Skeletal muscle cell (primary cell): Measurements from ENCODE around the gene CAST.

Experiments used
- DNase-seq: peaks from one replicate; pipeline ENCODE4 v3.0.0-alpha.2; 2010; ENCODE audit warnings: low read depth
- H3K4me3 ChIP-seq: 2 replicates; pipeline ENCODE4 v1.5.1; 2011; ENCODE audit warnings: low read depth, mild to moderate bottlenecking, control low read depth, low read length, moderate library complexity

Gene CAST

DNA sequence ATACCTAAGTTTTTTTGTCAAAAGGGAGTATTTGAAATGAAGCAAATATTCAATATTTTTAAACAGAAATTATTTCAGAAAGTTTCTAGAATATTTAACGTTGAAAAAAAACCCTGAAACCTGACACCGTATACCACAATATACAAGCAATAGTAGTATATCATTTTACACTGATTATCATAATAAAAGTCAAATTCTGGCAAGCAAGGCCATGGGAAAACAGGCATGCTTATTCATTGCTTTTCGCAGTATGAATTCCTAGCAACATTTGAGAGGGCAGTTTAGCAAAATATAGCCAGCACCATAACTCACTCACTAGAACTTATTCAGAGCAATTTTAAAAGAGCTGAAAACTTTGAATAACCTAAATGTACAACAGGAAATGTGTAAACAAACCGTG is 99.4 kb downstream of the CAST start:
- no peak for DNase-seq
- no peak overlapping the region for H3K4me3 ChIP-seq

DNA sequence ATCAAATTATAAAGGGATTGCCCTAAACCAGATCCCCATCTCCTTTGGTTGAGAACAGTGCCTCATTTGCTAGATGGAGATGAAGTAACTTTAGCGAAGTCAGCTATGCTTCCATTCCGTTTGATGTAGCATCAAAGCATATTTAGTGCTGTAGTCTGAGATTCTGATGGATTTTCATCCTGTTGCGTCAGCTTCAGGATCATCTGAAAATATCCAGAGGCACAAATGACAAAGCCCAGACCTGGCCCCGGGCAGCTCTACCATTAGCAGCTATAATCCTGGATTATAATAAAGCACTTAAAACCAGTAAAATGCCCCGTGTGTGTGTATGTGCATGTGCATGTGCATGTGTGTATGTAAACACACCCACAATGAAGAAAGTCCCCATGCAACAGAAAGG is 100.8 kb downstream of the CAST start:
- DNase-seq = no peak
- H3K4me3 ChIP-seq = no peak overlapping the region

DNA sequence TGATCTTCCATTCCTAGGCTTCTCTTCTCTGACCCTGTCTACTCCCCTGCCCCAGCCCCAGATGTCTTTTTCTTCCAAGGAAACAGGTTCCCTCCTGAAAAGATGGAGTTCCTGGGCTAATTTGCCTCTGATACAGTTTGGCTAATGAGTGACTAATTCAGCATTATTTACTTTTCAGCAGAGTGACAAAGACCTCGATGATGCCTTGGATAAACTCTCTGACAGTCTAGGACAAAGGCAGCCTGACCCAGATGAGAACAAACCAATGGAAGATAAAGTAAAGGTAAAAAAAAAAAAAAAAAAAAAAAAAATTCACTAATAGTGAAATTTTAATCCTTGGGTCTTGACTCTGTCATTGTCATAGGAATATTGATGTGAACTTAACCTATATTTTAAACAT is 102.9 kb downstream of the CAST start:
- no peak overlapping the region for H3K4me3 ChIP-seq
- no peak for DNase-seq

DNA sequence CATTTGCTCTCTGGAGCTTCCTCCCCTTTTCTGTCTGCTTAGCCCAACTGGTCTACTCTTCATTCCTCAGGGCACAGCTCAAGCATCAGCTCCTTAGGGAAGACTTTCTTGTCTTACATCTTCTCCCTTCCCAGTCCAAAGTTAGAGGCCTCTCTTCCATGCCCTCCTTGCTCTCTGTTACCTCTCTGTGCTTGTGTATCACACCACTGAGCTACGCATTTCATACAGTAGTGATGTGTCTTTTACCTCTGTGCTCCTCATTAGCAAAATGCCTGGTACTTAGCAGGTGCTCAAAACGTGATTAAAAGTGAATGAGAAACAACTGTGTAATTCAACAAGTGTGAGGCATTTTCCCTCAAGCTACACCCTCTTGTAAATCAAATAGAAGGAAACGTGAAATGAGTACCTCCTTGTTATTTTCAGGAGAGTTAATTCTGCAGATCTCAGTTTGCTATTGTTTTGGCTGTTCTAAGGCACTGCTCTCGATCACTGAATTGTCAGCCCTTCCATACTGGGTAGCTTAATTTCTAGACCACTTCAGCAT is 106.6 kb downstream of the CAST start:
- H3K4me3 ChIP-seq = no peak overlapping the region
- no peak for DNase-seq

DNA sequence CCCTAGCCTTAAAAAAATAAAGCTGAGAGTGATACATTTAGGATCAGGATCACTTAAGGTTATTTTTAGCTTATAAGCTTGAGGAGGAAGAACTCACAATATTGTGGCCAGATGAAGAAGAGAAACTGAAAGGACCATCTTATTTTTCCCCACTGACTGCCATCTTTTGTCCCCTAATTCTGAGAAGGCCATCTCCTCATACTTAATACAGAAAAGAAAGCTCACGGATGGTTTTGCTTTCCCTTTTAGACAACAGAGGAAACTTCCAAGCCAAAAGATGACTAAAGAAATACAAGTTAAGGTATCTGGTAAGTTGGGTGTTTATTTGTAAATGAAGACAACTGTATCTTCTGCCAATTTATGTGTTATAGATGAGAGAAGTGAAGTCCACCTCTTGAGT is 109.2 kb downstream of the CAST start:
- H3K4me3 ChIP-seq = no peak overlapping the region
- DNase-seq = no peak

DNA sequence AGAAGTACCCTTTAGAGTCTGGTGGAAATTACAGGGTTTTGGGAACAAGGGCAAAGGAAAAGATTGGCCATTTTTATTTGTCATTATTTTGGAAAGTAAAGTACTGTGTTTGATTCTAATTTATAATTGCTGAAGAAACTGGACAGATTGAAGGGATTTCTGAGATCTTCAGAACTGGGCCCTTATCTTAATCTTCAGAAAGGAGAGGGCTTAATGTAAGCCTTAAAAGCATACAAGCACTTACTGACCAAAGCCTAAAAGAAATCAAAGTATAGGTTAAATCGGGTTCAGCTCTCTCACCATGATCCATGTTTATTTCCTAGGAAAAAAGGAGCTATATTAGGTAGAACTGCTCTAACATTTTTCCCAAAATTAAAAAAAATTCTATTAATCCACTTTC is 109.9 kb downstream of the CAST start:
- DNase-seq = no peak
- H3K4me3 ChIP-seq = no peak overlapping the region

DNA sequence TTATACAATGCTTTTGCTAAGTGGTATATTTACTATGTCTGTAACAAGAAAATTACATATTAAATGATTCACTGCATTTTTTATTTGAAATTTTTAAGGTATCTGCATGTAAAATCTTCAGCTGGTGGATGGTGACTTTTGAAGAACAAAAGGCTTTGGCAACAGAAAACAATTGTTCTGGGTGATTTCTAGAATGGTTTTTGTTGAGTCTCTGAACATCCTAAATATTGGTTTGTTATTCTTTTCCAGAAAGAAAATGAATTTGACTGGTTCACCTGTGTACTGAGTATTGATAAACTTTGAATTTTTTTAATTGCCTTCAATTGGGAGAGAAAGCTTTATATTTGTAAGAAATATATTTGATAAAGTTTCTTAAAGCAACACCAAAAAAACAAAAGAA is 110.4 kb downstream of the CAST start:
- DNase-seq = no peak

DNA sequence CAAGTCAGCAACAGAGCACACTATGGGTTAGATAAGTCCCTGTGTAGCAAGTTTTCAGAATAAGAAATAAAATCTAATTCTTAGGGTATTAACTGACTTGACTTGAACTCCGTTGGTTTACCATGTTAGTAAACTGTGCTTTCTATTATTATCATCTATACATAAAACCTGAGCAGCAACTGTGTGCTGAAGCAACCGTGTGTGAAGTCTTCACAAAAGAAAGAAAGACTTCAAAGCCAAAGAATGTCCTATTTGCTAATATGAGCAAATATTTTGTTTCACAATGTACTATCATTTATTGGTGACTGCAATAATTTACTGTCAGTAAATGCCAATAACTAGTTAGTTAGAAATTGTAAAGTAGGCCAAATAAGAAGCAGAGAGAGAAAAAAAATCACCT is 112.9 kb downstream of the CAST start:
- no peak overlapping the region for H3K4me3 ChIP-seq
- DNase-seq = no peak

More for the DNA sequence above, 110.4 kb downstream of the CAST start:
- no peak overlapping the region for H3K4me3 ChIP-seq

DNA sequence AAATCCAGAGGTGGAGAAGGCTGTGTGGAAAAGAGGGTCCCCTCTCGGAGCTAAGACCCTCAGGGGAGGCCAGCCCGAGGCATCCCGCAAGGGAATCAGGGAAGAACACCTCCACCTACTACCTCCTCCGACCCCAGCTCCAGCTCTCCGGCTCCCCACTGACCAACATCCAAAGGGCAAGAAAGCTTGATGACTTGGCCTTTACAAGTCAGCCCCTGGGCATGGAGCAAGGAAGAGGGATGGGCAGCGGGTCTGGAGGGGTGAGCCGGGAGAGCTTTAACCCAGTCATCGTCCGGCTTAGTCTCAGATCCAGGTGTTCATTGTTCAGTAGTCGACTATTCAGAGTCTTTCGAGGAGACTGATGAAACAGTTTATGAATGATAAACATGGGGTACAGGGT is 113.5 kb downstream of the CAST start:
- no peak overlapping the region for H3K4me3 ChIP-seq
- DNase-seq = no peak

DNA sequence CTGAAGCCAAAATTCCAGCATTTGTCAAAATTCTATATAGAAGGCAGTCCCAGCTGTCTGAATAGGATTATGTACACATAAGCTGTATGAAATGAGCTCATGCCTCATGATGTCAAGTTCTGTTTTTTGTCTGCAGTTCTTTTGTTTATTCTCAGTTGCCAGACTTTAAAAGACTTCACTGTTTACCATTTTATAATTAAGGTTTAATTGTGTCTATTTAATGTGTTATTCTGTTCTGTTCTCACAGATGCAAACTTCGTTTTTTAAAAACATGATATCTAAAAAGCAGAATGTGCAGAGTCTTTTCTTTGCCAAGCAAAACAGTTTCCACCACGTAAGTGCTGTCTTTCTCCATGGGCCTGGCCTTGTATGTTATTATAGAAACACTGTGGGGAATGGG is 114.4 kb downstream of the CAST start:
- DNase-seq = no peak
- no peak overlapping the region for H3K4me3 ChIP-seq

DNA sequence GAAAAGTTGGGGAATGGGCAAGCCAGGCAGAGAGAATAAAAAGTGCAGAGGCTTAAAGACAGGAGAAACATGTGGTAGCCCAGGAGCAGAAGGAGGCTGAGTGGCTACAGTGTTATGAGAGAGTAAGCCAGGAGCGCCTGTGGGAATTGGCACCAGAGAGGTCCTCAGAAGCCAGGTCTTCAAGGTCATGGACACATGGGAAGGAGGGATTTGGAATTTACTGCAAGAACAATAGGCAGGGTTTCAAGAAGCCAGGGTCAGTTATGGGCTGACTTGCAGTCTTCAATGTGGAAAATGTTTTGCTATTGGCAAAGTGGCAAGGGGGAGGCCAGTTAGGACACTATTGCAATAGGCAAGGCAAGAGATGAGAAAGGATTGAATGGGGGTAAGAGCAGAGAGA is 116.2 kb downstream of the CAST start:
- no peak overlapping the region for H3K4me3 ChIP-seq
- no peak for DNase-seq

DNA sequence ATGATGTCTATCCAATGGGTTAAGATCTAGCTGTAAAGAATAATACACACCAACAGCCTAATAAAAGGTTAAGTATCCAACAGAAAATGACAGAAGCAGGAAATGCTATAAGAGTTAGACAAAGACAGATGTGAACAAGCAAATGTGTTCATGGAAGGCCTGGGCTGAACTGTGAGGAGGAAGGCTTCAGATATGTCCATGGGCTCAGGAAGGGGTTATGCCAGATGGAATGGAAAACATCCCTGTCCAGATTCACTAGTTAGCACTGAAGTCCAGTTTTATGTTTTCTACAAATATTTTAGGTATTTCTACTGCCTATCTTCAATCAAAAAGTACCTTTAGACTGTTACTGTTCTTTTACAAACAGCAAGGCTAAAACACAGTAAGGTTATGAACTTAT is 118.5 kb downstream of the CAST start:
- no peak for DNase-seq
- no peak overlapping the region for H3K4me3 ChIP-seq

DNA sequence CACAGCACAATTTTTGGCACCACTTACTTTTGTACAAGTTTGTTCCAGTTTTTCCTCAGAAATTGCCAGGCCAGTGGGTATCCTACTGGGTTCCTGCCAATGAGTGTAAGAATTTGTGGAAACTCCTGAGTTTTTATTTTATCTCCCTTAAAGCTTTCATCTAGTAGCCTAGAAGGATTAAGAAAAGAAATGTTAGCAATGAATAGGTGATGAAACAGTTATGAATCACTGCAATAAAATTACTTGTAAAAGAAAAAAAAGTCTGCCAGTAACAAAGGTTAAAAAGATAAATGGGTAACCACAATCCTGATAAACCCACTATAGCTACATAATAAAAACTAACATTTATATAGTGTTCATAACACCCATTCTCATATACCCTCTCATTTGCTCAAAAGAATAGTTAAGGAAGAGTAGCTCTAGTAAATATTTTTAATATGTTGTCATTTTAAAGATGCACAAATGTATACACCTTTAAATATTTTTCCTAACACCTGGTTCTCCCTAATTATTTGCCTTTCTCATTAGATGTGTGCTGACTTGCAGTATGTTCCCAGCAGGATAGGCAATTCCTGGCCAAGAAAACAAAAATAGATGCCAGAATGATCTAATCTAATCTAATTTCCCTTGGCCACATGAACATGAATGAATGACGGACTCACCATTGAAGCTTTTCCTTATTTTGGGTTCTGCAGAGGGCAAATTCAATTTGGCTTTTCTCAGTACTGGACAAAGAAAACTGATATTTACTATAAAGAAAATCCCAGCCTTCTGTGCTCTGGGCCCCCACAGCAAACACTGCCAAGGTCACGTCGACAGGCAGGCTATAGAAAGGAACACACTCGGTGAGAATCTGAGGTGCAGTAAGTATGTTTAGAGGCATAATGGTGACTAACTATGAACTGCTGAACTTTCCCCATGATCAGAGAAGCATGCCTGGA is 119.1 kb downstream of the CAST start:
- peak; percentile 23 for DNase-seq
- no peak overlapping the region for H3K4me3 ChIP-seq

DNA sequence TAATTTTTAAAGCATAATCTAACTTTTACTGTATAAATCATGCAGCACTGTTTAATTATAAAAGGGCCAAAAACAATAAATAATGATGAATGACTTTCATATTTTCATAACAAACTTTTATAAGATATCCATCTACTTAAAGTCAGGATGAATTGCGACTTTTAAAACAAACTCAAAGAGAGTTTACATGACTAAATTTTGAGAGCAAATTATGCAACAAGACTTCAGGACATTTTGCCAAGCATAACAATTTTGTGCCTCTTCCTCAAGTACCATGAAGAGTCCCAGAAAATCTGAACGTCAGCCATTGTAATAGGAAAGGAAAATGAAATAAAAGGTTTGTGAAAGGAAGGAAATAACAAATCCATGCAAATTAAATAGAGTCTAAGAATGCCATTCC is 121.2 kb downstream of the CAST start:
- no peak for DNase-seq

DNA sequence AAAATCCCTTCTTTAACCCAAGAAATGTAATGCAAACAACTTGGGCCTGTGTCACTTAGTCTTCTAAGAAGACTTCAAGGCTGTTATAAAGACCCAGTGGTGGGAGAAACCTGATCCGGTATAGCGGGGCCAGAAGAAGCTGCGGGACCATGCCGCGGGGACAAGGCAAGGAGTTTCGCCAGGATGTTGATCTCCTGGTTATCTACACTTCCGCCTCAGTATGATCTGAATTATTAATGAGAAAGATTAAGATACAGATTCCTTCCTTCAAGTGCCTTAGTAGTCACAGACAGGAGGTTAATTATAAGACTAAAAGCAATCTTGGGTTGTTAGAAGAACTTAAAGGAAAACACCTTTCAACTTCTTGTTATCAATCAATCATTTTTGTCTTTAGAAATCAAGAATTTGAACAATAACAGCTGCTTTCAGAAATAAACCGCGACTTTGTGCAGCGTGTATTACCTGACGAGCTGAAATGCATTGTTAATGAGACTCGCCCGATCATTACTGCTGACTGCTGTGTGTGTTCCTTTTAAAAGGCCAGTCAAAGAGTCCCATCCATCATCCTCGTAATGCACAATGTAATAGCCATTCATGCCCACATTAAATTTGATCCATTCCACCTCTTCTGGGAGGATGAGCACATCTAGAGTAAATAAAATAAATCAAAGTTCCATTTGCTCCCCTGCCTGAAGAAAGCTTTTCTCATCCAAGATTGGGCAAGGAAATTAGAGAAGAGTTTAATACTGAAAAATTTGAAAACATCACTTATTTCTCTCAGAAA is 123.3 kb downstream of the CAST start:
- no peak for DNase-seq
- H3K4me3 ChIP-seq = no peak overlapping the region

More for the DNA sequence above, 121.2 kb downstream of the CAST start:
- no peak overlapping the region for H3K4me3 ChIP-seq

DNA sequence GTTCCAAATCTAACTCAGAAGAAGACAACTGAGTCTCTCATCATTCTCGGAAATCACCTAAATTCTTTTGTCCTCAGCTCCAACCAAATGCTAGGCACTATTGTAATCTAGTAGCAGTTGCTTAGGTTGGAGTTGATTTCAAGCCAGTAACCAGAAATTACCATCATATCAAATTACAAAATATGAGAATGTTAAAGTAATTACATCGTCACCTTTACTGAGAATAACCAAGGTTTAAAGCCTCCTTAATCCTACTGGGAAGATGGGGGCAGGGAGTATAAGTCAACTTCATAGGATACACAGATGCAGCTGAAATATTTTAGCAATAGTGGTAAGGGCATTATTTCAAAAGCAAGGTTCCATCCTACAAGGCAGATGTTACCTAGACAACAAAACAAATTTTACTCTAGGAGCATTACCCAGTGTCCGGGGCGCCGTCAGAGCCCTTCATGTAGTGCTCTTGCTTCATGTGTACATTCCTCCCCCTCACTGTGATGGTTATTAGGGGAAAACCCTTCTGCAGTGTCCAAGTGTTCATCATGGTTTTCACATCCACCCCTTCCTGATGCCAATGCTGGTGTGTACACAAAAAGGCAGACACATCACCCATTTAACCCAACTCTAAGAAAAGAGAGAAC is 126.1 kb downstream of the CAST start:
- H3K4me3 ChIP-seq = no peak overlapping the region
- no peak for DNase-seq

DNA sequence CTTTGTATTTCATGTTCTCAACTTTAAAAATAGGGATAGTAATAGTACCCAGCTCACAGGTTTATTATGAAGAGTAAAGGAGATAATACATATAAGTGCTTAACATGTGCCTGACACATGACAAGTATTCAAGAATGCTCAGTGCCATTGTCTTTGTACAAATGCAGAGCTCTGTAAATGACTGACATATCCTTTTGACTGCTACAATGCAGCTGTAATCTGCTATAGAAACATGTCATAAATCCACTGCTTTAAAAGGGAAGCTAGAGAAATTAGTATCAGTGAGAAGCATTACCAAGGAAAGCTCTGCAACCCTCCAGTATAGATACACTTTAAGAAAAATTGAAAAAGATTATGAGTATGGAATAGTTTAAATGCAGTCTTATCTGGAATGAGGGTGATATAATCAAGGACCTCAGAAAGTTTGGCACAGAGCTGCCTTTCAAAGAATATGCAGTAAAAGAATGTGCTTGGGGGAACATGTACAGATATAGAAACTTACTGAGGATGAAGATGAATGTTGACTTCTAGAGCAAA is 127.7 kb downstream of the CAST start:
- DNase-seq = no peak
- no peak overlapping the region for H3K4me3 ChIP-seq

DNA sequence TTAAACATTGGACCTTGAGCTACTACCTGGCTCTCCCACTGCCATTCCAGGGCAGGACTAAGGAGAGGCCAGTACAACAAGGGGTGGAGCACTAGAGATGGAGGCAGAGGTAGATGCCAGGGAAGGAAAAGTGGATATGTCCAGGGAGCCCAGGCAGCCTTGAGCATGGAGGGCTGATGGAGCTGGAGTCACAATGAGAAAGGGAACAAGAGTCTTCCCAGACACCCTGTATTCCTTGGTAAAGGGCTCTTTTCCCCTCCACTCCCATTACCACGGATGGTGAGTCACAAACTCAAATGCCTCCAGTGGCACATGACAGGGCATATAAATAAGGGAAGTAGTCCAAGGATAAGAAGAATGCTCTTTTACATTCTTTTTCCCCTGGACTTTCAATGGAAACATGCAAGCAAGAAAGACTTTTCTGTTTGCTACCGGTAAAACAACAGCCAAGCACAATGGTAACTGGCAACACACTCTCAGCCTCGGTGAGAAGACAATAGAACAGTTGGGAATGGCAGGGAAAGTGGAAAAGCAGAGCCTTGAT is 128.9 kb downstream of the CAST start:
- H3K4me3 ChIP-seq = no peak overlapping the region
- no peak for DNase-seq

DNA sequence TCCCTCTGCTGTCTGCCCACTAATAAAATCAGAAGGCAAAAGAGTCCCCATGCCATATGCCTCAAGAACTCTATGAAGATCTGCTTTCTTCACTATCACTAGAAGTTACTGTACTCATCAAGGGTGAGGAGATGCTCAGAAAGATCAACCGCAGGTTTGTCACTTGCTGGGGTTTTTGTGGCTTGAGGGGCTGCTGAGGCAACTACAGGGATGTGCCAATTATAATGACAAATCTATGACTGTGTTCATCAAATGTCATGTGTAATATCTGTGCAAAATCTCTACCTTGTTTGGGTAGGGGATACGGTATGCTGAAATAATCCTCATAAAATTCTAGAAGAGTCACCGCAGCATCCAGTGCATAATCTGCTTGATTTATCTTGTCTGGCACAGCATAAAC is 132.6 kb downstream of the CAST start:
- DNase-seq = no peak
- no peak overlapping the region for H3K4me3 ChIP-seq
